Endothelial cell of umbilical vein (primary cell): ENCODE measurements around the gene STAP1. TPM values are rescaled to one million over a fixed set of nuclear protein-coding genes. Genes with fewer than 3 reads are reported as not detected.

Experiments
- BruUV-seq: library from RNA; stranded (reverse); fragments of 400-500 nt; replicated peaks from 2 replicates; lab custom pipeline; 2021; lab: Mats Ljungman, UMichigan
- CTCF ChIA-PET: fragments of 300-600, 350-600 bp; sonication (Branson Sonifier 250); formaldehyde crosslinking; loops from one replicate; lab custom pipeline; 2021; ENCODE audit warnings: antibody characterized with exemption, inconsistent platforms; lab: Charles Lee
- POLR2A ChIA-PET: fragments of 300-600, 350-600 bp; sonication (Branson Sonifier 250); formaldehyde crosslinking; loops from one replicate; lab custom pipeline; 2021; ENCODE audit warnings: antibody characterized with exemption, inconsistent platforms; lab: Charles Lee
- DNase-seq: peaks from one replicate; pipeline ENCODE4 v3.0.0-alpha.2; 2011; ENCODE audit warnings: low read depth, low spot score
- FAIRE-seq: peaks from 2 replicates; lab custom pipeline; 2011; peaks lifted over from hg19 to GRCh38; lab: Jason Lieb, UNC
- H2AFZ ChIP-seq: 2 replicates; pipeline ENCODE4 v1.6.0; 2012; ENCODE audit warnings: low read depth, low read length, control low read depth, inconsistent platforms
- H3K27ac ChIP-seq: 2 replicates; pipeline ENCODE4 v1.5.1; 2011; ENCODE audit warnings: low read depth, mild to moderate bottlenecking, control low read depth, low read length, moderate library complexity; ENCODE audit not compliant: insufficient read depth
- H3K27me3 ChIP-seq, 2 experiments: 2 replicates each; pipeline versions ENCODE4 v1.6.0 to v1.6.1; 2011; ENCODE audit warnings: low read length in 2 of 2, mixed read lengths in 1 of 2; ENCODE audit not compliant: control insufficient read depth in 2 of 2, insufficient read depth in 2 of 2
- H3K36me3 ChIP-seq, 2 experiments: 2 replicates in 1 of 2; 3 replicates in 1 of 2; pipeline ENCODE4 v1.5.1; 2011; ENCODE audit warnings: low read length in 2 of 2, mild to moderate bottlenecking in 1 of 2, moderate library complexity in 1 of 2; ENCODE audit not compliant: control insufficient read depth in 2 of 2, insufficient read depth in 2 of 2; ENCODE audit errors: extremely low read depth in 1 of 2
- H3K4me1 ChIP-seq: 3 replicates; pipeline ENCODE4 v1.5.1; 2011; ENCODE audit warnings: mild to moderate bottlenecking, low read length; ENCODE audit not compliant: control insufficient read depth, insufficient read depth; ENCODE audit errors: extremely low read depth
- H3K4me2 ChIP-seq: 2 replicates; pipeline ENCODE4 v1.6.1; 2011; ENCODE audit warnings: low read length, control low read depth, mixed read lengths; ENCODE audit not compliant: insufficient read depth
- H3K4me3 ChIP-seq, 3 experiments: fragments of 200-600 bp in 1 of 3; sonication (generic), shearing (Covaris generic) in 1 of 3; replicated peaks in 1 of 3; 2 replicates each; pipeline ENCODE4 v1.5.1; 2011 to 2016; ENCODE audit warnings: control low read depth in 3 of 3, low read length in 3 of 3, mild to moderate bottlenecking in 2 of 3, inconsistent platforms in 1 of 3, low read depth in 1 of 3, moderate library complexity in 1 of 3; ENCODE audit not compliant: insufficient read depth in 1 of 3
- H3K79me2 ChIP-seq: 2 replicates; pipeline ENCODE4 v1.6.0; 2012; ENCODE audit warnings: low read length, inconsistent platforms; ENCODE audit not compliant: control insufficient read depth, insufficient read depth
- H3K9ac ChIP-seq: replicated peaks from 2 replicates; pipeline ENCODE3; 2011; ENCODE audit warnings: low read length, control low read depth; ENCODE audit not compliant: insufficient read depth; ENCODE audit errors: extremely low read depth
- H3K9me1 ChIP-seq: replicated peaks from 3 replicates; pipeline ENCODE4 v1.6.0; 2011; ENCODE audit warnings: mild to moderate bottlenecking, low read length; ENCODE audit not compliant: control insufficient read depth, insufficient read depth; ENCODE audit errors: extremely low read depth
- H3K9me3 ChIP-seq: replicated peaks from 2 replicates; pipeline ENCODE4 v1.5.1; 2012; ENCODE audit warnings: low read length, inconsistent platforms; ENCODE audit not compliant: control insufficient read depth, insufficient read depth
- H4K20me1 ChIP-seq: replicated peaks from 2 replicates; pipeline ENCODE3; 2011; ENCODE audit warnings: mild to moderate bottlenecking, low read length; ENCODE audit not compliant: control insufficient read depth, insufficient read depth; ENCODE audit errors: extremely low read depth
- CTCF ChIP-seq, 2 donors: IDR thresholded peaks; 1 replicate in 1 of 2; 2 replicates in 1 of 2; pipeline ENCODE4 v1.5.1; 2011; ENCODE audit warnings: low read length in 2 of 2, mild to moderate bottlenecking in 2 of 2, moderate library complexity in 2 of 2, control low read depth in 1 of 2, inconsistent platforms in 1 of 2, low read depth in 1 of 2; ENCODE audit not compliant: insufficient read depth in 1 of 2; ENCODE audit errors: extremely low read depth in 1 of 2
- EZH2 ChIP-seq: IDR thresholded peaks from 2 replicates; pipeline ENCODE4 v1.6.1; 2012; ENCODE audit warnings: borderline replicate concordance, low read depth, mild to moderate bottlenecking, moderate library complexity, low read length, inconsistent platforms; ENCODE audit not compliant: severe bottlenecking
- FOS ChIP-seq: IDR thresholded peaks from 2 replicates; pipeline ENCODE4 v1.6.1; 2011; ENCODE audit warnings: mild to moderate bottlenecking, low read length, moderate library complexity, borderline replicate concordance; ENCODE audit not compliant: insufficient read depth
- GATA2 ChIP-seq: IDR thresholded peaks from 2 replicates; pipeline ENCODE4 v1.7.0; 2011; ENCODE audit warnings: low read depth, mild to moderate bottlenecking, moderate library complexity, mixed read lengths, low read length; ENCODE audit not compliant: insufficient read length, insufficient read depth
- JUN ChIP-seq: IDR thresholded peaks from 2 replicates; pipeline ENCODE4 v1.6.1; 2011; ENCODE audit warnings: borderline replicate concordance, low read depth; ENCODE audit not compliant: insufficient read length, insufficient read depth
- MAX ChIP-seq: IDR thresholded peaks from 2 replicates; pipeline ENCODE4 v1.6.1; 2011; ENCODE audit not compliant: insufficient read depth, insufficient read length
- MYC ChIP-seq: IDR thresholded peaks from one replicate; pipeline ENCODE4 v1.6.1; 2011; ENCODE audit warnings: mild to moderate bottlenecking, low read depth, low read length
- POLR2A ChIP-seq: IDR thresholded peaks from 2 replicates; pipeline ENCODE4 v1.6.1; 2012; ENCODE audit warnings: low read depth, mild to moderate bottlenecking, control low read depth, low read length
- POLR2AphosphoS5 ChIP-seq: IDR thresholded peaks from 2 replicates; pipeline ENCODE4 v1.6.1; 2012; ENCODE audit warnings: low read depth, mild to moderate bottlenecking, control low read depth, low read length, moderate library complexity; ENCODE audit not compliant: insufficient read depth
- dilution Hi-C: fragments of 300-500 bp; cut with MboI; formaldehyde crosslinking; loops from one replicate; pipeline ENCODE4 v1.15.0; 2019; ENCODE audit warnings: low sequenced_read_pairs; ENCODE audit not compliant: extremely low pct_ligation_motif_present
- intact Hi-C: fragments of 100-400 bp; cut with micrococcal nuclease; formaldehyde crosslinking; loops from one replicate; pipeline ENCODE4 v1.10.0; 2022
- polyA plus RNA-seq, 4 experiments: library from polyadenylated mRNA; depleted of rRNA in 3 of 4; stranded (reverse) in 3 of 4; unstranded in 1 of 4; fragments of >200 nt; gene quantifications; 2 replicates each; pipeline versions ENCODE4 v1.2.1 to v1.2.3, GENCODE V29; 2011 to 2012; ENCODE audit warnings: missing spikeins in 1 of 4
- total RNA-seq: library from RNA; stranded (reverse); gene quantifications from 2 replicates; pipeline ENCODE4 v1.2.3, GENCODE V29; 2021

Gene STAP1
- total and polyA plus RNA-seq, 2 donors (not counting 3 experiments of a cell fraction or from before 2014, with no cell fraction given), result not detected

GRCh38 chr4:67542076-67542475, 16.5 kb upstream of the STAP1 start:
- H3K9me3 ChIP-seq, result no peaks in the 10 kb centered on the region
- H3K27ac ChIP-seq, result no peak overlapping the region
- intact Hi-C loops (loop anchor here (5.0 kb wide), 1 partner anchor 805 kb away; no protein-coding TSS in a partner anchor), dilution Hi-C loops (no loop called here)
- no TSS peak for BruUV-seq
- H4K20me1 ChIP-seq, result peaks cover 3% of the 10 kb centered on the region
- POLR2A ChIA-PET, result no interaction called here
- peaks cover 4 to 19% of the 10 kb centered on the region in 2 experiments for H3K36me3 ChIP-seq
- CTCF ChIA-PET, result interaction anchor here (0.7 to 2.3 kb wide), 2 partner anchors 15 to 205 kb away, joined by 3 to 5 read pairs; no protein-coding TSS in a partner anchor
- H3K9ac ChIP-seq, result no peak overlapping the region
- no peaks in the 10 kb centered on the region for H3K9me1 ChIP-seq
- no peak overlapping the region for H3K4me3 ChIP-seq
- no peak for FAIRE-seq
- no peak overlapping the region for H3K4me2 ChIP-seq
- H3K4me1 ChIP-seq, result peaks cover 13% of the 10 kb centered on the region
- H3K27me3 ChIP-seq, result no peaks in the 10 kb centered on the region
- no peak for DNase-seq
- no peak overlapping the region for H2AFZ ChIP-seq
- H3K79me2 ChIP-seq, result peaks cover 46% of the 10 kb centered on the region
- TF ChIP-seq FOS (no peak), JUN (no peak), MYC (no peak), POLR2AphosphoS5 (no peak), GATA2 (no peak), MAX (no peak), EZH2 (no peak), CTCF (IDR thresholded peaks at IDR 0.05; ENCODE audit: extremely low read depth in 1 of 2, insufficient read depth in 1 of 2, low read depth in 1 of 2, low read length in 2 of 2) (no peak), POLR2A (no peak)
